Hepatocyte (in vitro differentiated cells): ENCODE results near the gene GLI1. TPM values are rescaled to one million over a fixed set of nuclear protein-coding genes. Genes with fewer than 3 reads are reported as not detected.

Source experiments
- DNase-seq: peaks from one replicate; pipeline ENCODE4 v3.0.0-alpha.2; 2016; ENCODE audit warnings: low spot score
- H2AFZ ChIP-seq: fragments of 200-600 bp; sonication (generic); 2 replicates; pipeline ENCODE4 v1.6.0; 2016; ENCODE audit warnings: antibody characterized with exemption, mild to moderate bottlenecking
- H3K27ac ChIP-seq: fragments of 200-600 bp; sonication (generic); 2 replicates; pipeline ENCODE4 v1.5.1; 2016; ENCODE audit warnings: mild to moderate bottlenecking
- H3K27me3 ChIP-seq: fragments of 200-600 bp; sonication (generic); 2 replicates; pipeline ENCODE4 v1.6.1; 2016
- H3K36me3 ChIP-seq: fragments of 200-600 bp; sonication (generic); replicated peaks from 2 replicates; pipeline ENCODE4 v1.5.1; 2016; ENCODE audit warnings: low read depth; ENCODE audit not compliant: insufficient read depth
- H3K4me1 ChIP-seq: fragments of 200-600 bp; sonication (generic); 2 replicates; pipeline ENCODE4 v1.5.1; 2016; ENCODE audit warnings: mild to moderate bottlenecking, moderate library complexity; ENCODE audit not compliant: insufficient read depth
- H3K4me2 ChIP-seq: fragments of 200-600 bp; sonication (generic); 2 replicates; pipeline ENCODE4 v1.6.0; 2016
- H3K4me3 ChIP-seq: fragments of 200-600 bp; sonication (generic); 2 replicates; pipeline ENCODE4 v1.5.1; 2016; ENCODE audit warnings: mild to moderate bottlenecking
- H3K79me2 ChIP-seq: fragments of 200-600 bp; sonication (generic); 2 replicates; pipeline ENCODE4 v1.6.0; 2017; ENCODE audit warnings: mild to moderate bottlenecking
- H3K9me2 ChIP-seq: fragments of 200-600 bp; sonication (generic); replicated peaks from 2 replicates; pipeline ENCODE4 v1.6.0; 2017; ENCODE audit warnings: mild to moderate bottlenecking; ENCODE audit not compliant: insufficient read depth
- H3K9me3 ChIP-seq: fragments of 200-600 bp; sonication (generic); 2 replicates; pipeline ENCODE4 v1.5.1; 2016; ENCODE audit warnings: low read depth, mild to moderate bottlenecking
- H4K20me1 ChIP-seq: fragments of 200-600 bp; sonication (generic); 2 replicates; pipeline ENCODE4 v1.6.0; 2016; ENCODE audit warnings: mild to moderate bottlenecking; ENCODE audit not compliant: insufficient read depth, poor library complexity, severe bottlenecking
- CTCF ChIP-seq: fragments of 200-600 bp; sonication (generic); IDR thresholded peaks from 2 replicates; pipeline ENCODE4 v1.5.1; 2016; ENCODE audit warnings: antibody characterized with exemption, mild to moderate bottlenecking; ENCODE audit not compliant: poor library complexity
- EZH2 ChIP-seq: fragments of 200-600 bp; sonication (generic); IDR thresholded peaks from 2 replicates; pipeline ENCODE4 v1.6.1; 2016; ENCODE audit warnings: antibody characterized with exemption, mild to moderate bottlenecking, borderline replicate concordance
- EZH2phosphoT487 ChIP-seq: fragments of 200-600 bp; sonication (generic); IDR thresholded peaks from one replicate; pipeline ENCODE4 v1.6.1; 2018; ENCODE audit warnings: antibody characterized with exemption, mild to moderate bottlenecking, low read depth, moderate library complexity; ENCODE audit not compliant: unreplicated experiment, severe bottlenecking
- WGBS: methylation state at CpG from one replicate; pipeline ENCODE4 v1.1.6; 2016; ENCODE audit warnings: low lambda C conversion rate; ENCODE audit errors: missing lambda C conversion rate; 5-methylcytosine and 5-hydroxymethylcytosine counted together
- polyA plus RNA-seq: library from polyadenylated mRNA; unstranded; fragments of >200 nt; fragmentation: Nextera tagmentation; extraction: Ambion mirVana; gene quantifications from 2 replicates; pipeline ENCODE4 v1.2.1, GENCODE V29; 2016
- total RNA-seq: library from RNA; depleted of rRNA; stranded (reverse); fragments of >200 nt; gene quantifications from 2 replicates; pipeline ENCODE4 v1.2.3, GENCODE V29; 2014

GLI1 gene
- total and polyA plus RNA-seq, 2 experiments from 2014 or later: 6.0 to 7.6 TPM

- TF ChIP-seq CTCF (no peak), EZH2phosphoT487 (no peak), EZH2 (no peak)
- Histone ChIP-seq H3K79me2 (no peaks in the 10 kb centered on the region), H3K4me2 (no peak overlapping the region), H3K27ac (no peak overlapping the region), H3K27me3 (no peaks in the 10 kb centered on the region), H2AFZ (no peak overlapping the region), H3K9me3 (no peaks in the 10 kb centered on the region), H3K36me3 (no peaks in the 10 kb centered on the region), H4K20me1 (no peaks in the 10 kb centered on the region), H3K4me1 (no peaks in the 10 kb centered on the region), H3K9me2 (no peaks in the 10 kb centered on the region), H3K4me3 (no peak overlapping the region)
- 82% methylated on average over 5 of the region's 5 CpGs for WGBS
- no peak for DNase-seq
Measured at GRCh38 chr12:57444744-57445143, 14.8 kb upstream of the GLI1 start.

GRCh38 chr12:57446292-57446960, 13.2 kb upstream of the GLI1 start:
- Histone ChIP-seq H3K27ac (no peak overlapping the region), H3K36me3 (no peaks in the 10 kb centered on the region), H3K4me2 (no peak overlapping the region), H4K20me1 (no peaks in the 10 kb centered on the region), H3K4me1 (peaks cover 7% of the 10 kb centered on the region), H3K4me3 (no peak overlapping the region), H2AFZ (no peak overlapping the region), H3K79me2 (no peaks in the 10 kb centered on the region), H3K9me3 (no peaks in the 10 kb centered on the region), H3K27me3 (no peaks in the 10 kb centered on the region), H3K9me2 (no peaks in the 10 kb centered on the region)
- no peak for DNase-seq
- TF ChIP-seq EZH2 (no peak), EZH2phosphoT487 (no peak), CTCF (no peak)
- 96% methylated on average over 6 of the region's 6 CpGs for WGBS

DNA sequence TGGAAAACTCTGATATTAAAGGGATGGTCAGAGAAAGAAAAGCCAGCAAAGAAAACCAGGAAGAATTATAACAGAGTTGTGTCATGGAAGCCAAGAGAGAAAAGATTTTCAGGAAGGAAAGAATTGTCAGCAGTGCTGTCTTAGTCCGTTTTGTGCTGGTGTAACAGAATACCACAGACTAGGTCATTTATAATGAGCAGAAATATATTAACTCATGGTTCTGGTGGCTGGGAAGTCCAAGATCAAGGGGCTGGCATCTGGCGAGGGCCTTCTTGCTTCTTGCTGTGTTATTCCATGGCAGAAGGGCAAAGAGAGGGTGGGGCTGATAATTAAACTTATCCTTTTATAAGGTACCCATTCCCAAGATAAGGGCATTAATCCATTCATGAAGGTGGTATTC, 10.9 kb upstream of the GLI1 start:
- Histone ChIP-seq H3K79me2 (no peaks in the 10 kb centered on the region), H4K20me1 (no peaks in the 10 kb centered on the region), H3K4me2 (no peak overlapping the region), H2AFZ (no peak overlapping the region), H3K27me3 (no peaks in the 10 kb centered on the region), H3K4me3 (no peak overlapping the region), H3K9me3 (no peaks in the 10 kb centered on the region), H3K27ac (no peak overlapping the region), H3K4me1 (peaks cover 20% of the 10 kb centered on the region), H3K36me3 (no peaks in the 10 kb centered on the region), H3K9me2 (no peaks in the 10 kb centered on the region)
- WGBS: 83% methylated on average over 2 of the region's 2 CpGs
- TF ChIP-seq EZH2 (no peak), EZH2phosphoT487 (no peak), CTCF (no peak)
- no peak for DNase-seq
